Measurements from ENCODE around the gene ZC3H18. TPM values are rescaled to one million over a fixed set of nuclear protein-coding genes. Genes with fewer than 3 reads are reported as not detected.

The ZC3H18 gene
- total and polyA plus RNA-seq, 10 of the 15 experiments (the other 5 are each of a cell fraction or from before 2014, with no cell fraction given): 1.0 to 58.3 (median 22.4) TPM

Other genes starting within 250 kb of the ZC3H18 start
Only the 7 nearest of the 11 such genes appear.
- 0.82 and 1.1 TPM in 2 replicates for gene ZFPM1, start 117.1 kb upstream of the ZC3H18 start, total RNA-seq (2014; rRNA removed)
- 0.23 and 0.36 TPM in 2 replicates for gene ZFPM1, start 117.1 kb upstream of the ZC3H18 start, total RNA-seq (2014; rRNA removed; fragmentation: Illumina TruSeq; extraction: Trizol)
- 4.0 and 5.1 TPM in 2 replicates for gene ZFPM1, start 117.1 kb upstream of the ZC3H18 start, total RNA-seq (2021)
- 0.13 and 0.46 TPM in 2 replicates for gene ZFPM1, start 117.1 kb upstream of the ZC3H18 start, polyA plus RNA-seq (2011; rRNA removed)
- gene ZFPM1, start 117.1 kb upstream of the ZC3H18 start, polyA plus RNA-seq (2014; fragmentation: Illumina TruSeq; extraction: Trizol): 0.24 TPM in 1 of 2 replicates, not detected in the other
- gene ZFPM1, start 117.1 kb upstream of the ZC3H18 start, polyA plus RNA-seq (2014; fragmentation: Nextera tagmentation; extraction: Ambion mirVana): under 1 TPM; 0.02 to 0.03 TPM
- 1.2 and 1.5 TPM in 2 replicates for gene ZFPM1, start 117.1 kb upstream of the ZC3H18 start, polyA plus RNA-seq (2014; rRNA removed)
- gene ZFPM1, start 117.1 kb upstream of the ZC3H18 start, polyA plus RNA-seq (2016; fragmentation: Nextera tagmentation; extraction: Ambion mirVana): under 1 TPM; 0.03 to 0.09 TPM
- gene IL17C, start 68.2 kb downstream of the ZC3H18 start, total RNA-seq (2014; rRNA removed): not detected in 2 replicates
- gene IL17C, start 68.2 kb downstream of the ZC3H18 start, total RNA-seq (2014; rRNA removed; fragmentation: Illumina TruSeq; extraction: Trizol): not detected in 2 replicates
- gene IL17C, start 68.2 kb downstream of the ZC3H18 start, total RNA-seq (2021): not detected in 2 replicates
- gene IL17C, start 68.2 kb downstream of the ZC3H18 start, polyA plus RNA-seq (2011; rRNA removed): not detected in 2 replicates
- not detected in 2 replicates for gene IL17C, start 68.2 kb downstream of the ZC3H18 start, polyA plus RNA-seq (2014; fragmentation: Illumina TruSeq; extraction: Trizol)
- not detected for gene IL17C, start 68.2 kb downstream of the ZC3H18 start, polyA plus RNA-seq (2014; fragmentation: Nextera tagmentation; extraction: Ambion mirVana)
- gene IL17C, start 68.2 kb downstream of the ZC3H18 start, polyA plus RNA-seq (2014; rRNA removed): 0.33 TPM in 1 of 2 replicates, not detected in the other
- gene IL17C, start 68.2 kb downstream of the ZC3H18 start, polyA plus RNA-seq (2016; fragmentation: Nextera tagmentation; extraction: Ambion mirVana): not detected
- gene CYBA, start 80.7 kb downstream of the ZC3H18 start, total RNA-seq (2014; rRNA removed): 531 and 598 TPM in 2 replicates
- gene CYBA, start 80.7 kb downstream of the ZC3H18 start, total RNA-seq (2014; rRNA removed; fragmentation: Illumina TruSeq; extraction: Trizol): 114 and 132 TPM in 2 replicates
- gene CYBA, start 80.7 kb downstream of the ZC3H18 start, total RNA-seq (2021): 373 and 384 TPM in 2 replicates
- 29.3 and 78.7 TPM in 2 replicates for gene CYBA, start 80.7 kb downstream of the ZC3H18 start, polyA plus RNA-seq (2011; rRNA removed)
- gene CYBA, start 80.7 kb downstream of the ZC3H18 start, polyA plus RNA-seq (2014; fragmentation: Illumina TruSeq; extraction: Trizol): 7.9 and 53.2 TPM in 2 replicates
- under 1 TPM; 0.55 to 0.66 TPM for gene CYBA, start 80.7 kb downstream of the ZC3H18 start, polyA plus RNA-seq (2014; fragmentation: Nextera tagmentation; extraction: Ambion mirVana)
- 551 and 668 TPM in 2 replicates for gene CYBA, start 80.7 kb downstream of the ZC3H18 start, polyA plus RNA-seq (2014; rRNA removed)
- 100 to 1,000 TPM; 462 to 477 TPM for gene CYBA, start 80.7 kb downstream of the ZC3H18 start, polyA plus RNA-seq (2016; fragmentation: Nextera tagmentation; extraction: Ambion mirVana)
- gene MVD, start 92.7 kb downstream of the ZC3H18 start, total RNA-seq (2014; rRNA removed): 101 and 104 TPM in 2 replicates
- 45.0 and 50.0 TPM in 2 replicates for gene MVD, start 92.7 kb downstream of the ZC3H18 start, total RNA-seq (2014; rRNA removed; fragmentation: Illumina TruSeq; extraction: Trizol)
- gene MVD, start 92.7 kb downstream of the ZC3H18 start, total RNA-seq (2021): 132 and 147 TPM in 2 replicates
- 15.5 and 41.4 TPM in 2 replicates for gene MVD, start 92.7 kb downstream of the ZC3H18 start, polyA plus RNA-seq (2011; rRNA removed)
- 8.4 and 28.9 TPM in 2 replicates for gene MVD, start 92.7 kb downstream of the ZC3H18 start, polyA plus RNA-seq (2014; fragmentation: Illumina TruSeq; extraction: Trizol)
- 1 to 10 TPM; 5.0 to 6.8 TPM for gene MVD, start 92.7 kb downstream of the ZC3H18 start, polyA plus RNA-seq (2014; fragmentation: Nextera tagmentation; extraction: Ambion mirVana)
- gene MVD, start 92.7 kb downstream of the ZC3H18 start, polyA plus RNA-seq (2014; rRNA removed): 80.1 and 95.9 TPM in 2 replicates
- gene MVD, start 92.7 kb downstream of the ZC3H18 start, polyA plus RNA-seq (2016; fragmentation: Nextera tagmentation; extraction: Ambion mirVana): 10 to 100 TPM; 80.5 to 85.4 TPM
- gene SNAI3, start 116.1 kb downstream of the ZC3H18 start, total RNA-seq (2014; rRNA removed): 4.7 and 6.5 TPM in 2 replicates
- 1.2 and 1.7 TPM in 2 replicates for gene SNAI3, start 116.1 kb downstream of the ZC3H18 start, total RNA-seq (2014; rRNA removed; fragmentation: Illumina TruSeq; extraction: Trizol)
- 5.7 and 7.4 TPM in 2 replicates for gene SNAI3, start 116.1 kb downstream of the ZC3H18 start, total RNA-seq (2021)
- gene SNAI3, start 116.1 kb downstream of the ZC3H18 start, polyA plus RNA-seq (2011; rRNA removed): 0.53 and 1.5 TPM in 2 replicates
- gene SNAI3, start 116.1 kb downstream of the ZC3H18 start, polyA plus RNA-seq (2014; fragmentation: Illumina TruSeq; extraction: Trizol): 0.10 and 1.4 TPM in 2 replicates
- under 1 TPM; 0.21 to 0.26 TPM for gene SNAI3, start 116.1 kb downstream of the ZC3H18 start, polyA plus RNA-seq (2014; fragmentation: Nextera tagmentation; extraction: Ambion mirVana)
- 4.3 and 6.6 TPM in 2 replicates for gene SNAI3, start 116.1 kb downstream of the ZC3H18 start, polyA plus RNA-seq (2014; rRNA removed)
- gene SNAI3, start 116.1 kb downstream of the ZC3H18 start, polyA plus RNA-seq (2016; fragmentation: Nextera tagmentation; extraction: Ambion mirVana): 1 to 10 TPM; 6.2 to 7.1 TPM
- gene RNF166, start 136.0 kb downstream of the ZC3H18 start, total RNA-seq (2014; rRNA removed): 23.3 and 26.4 TPM in 2 replicates
- 5.2 and 6.4 TPM in 2 replicates for gene RNF166, start 136.0 kb downstream of the ZC3H18 start, total RNA-seq (2014; rRNA removed; fragmentation: Illumina TruSeq; extraction: Trizol)
- 24.5 and 29.8 TPM in 2 replicates for gene RNF166, start 136.0 kb downstream of the ZC3H18 start, total RNA-seq (2021)
- gene RNF166, start 136.0 kb downstream of the ZC3H18 start, polyA plus RNA-seq (2011; rRNA removed): 4.8 and 8.3 TPM in 2 replicates
- 1.7 and 5.3 TPM in 2 replicates for gene RNF166, start 136.0 kb downstream of the ZC3H18 start, polyA plus RNA-seq (2014; fragmentation: Illumina TruSeq; extraction: Trizol)
- gene RNF166, start 136.0 kb downstream of the ZC3H18 start, polyA plus RNA-seq (2014; fragmentation: Nextera tagmentation; extraction: Ambion mirVana): 1 to 10 TPM in 1 of 2 experiments, under 1 TPM in 1; 0.48 to 1.3 TPM
- gene RNF166, start 136.0 kb downstream of the ZC3H18 start, polyA plus RNA-seq (2014; rRNA removed): 32.8 and 35.2 TPM in 2 replicates
- gene RNF166, start 136.0 kb downstream of the ZC3H18 start, polyA plus RNA-seq (2016; fragmentation: Nextera tagmentation; extraction: Ambion mirVana): 10 to 100 TPM; 15.8 to 16.5 TPM
- gene CTU2, start 136.1 kb downstream of the ZC3H18 start, total RNA-seq (2014; rRNA removed): 17.8 and 23.3 TPM in 2 replicates
- 11.0 and 12.2 TPM in 2 replicates for gene CTU2, start 136.1 kb downstream of the ZC3H18 start, total RNA-seq (2014; rRNA removed; fragmentation: Illumina TruSeq; extraction: Trizol)
- gene CTU2, start 136.1 kb downstream of the ZC3H18 start, total RNA-seq (2021): 44.5 and 48.5 TPM in 2 replicates
- 6.8 and 13.2 TPM in 2 replicates for gene CTU2, start 136.1 kb downstream of the ZC3H18 start, polyA plus RNA-seq (2011; rRNA removed)
- gene CTU2, start 136.1 kb downstream of the ZC3H18 start, polyA plus RNA-seq (2014; fragmentation: Illumina TruSeq; extraction: Trizol): 1.5 and 5.6 TPM in 2 replicates
- gene CTU2, start 136.1 kb downstream of the ZC3H18 start, polyA plus RNA-seq (2014; fragmentation: Nextera tagmentation; extraction: Ambion mirVana): 1 to 10 TPM in 1 of 2 experiments, under 1 TPM in 1; 0.32 to 4.0 TPM
- 31.2 and 38.9 TPM in 2 replicates for gene CTU2, start 136.1 kb downstream of the ZC3H18 start, polyA plus RNA-seq (2014; rRNA removed)
- gene CTU2, start 136.1 kb downstream of the ZC3H18 start, polyA plus RNA-seq (2016; fragmentation: Nextera tagmentation; extraction: Ambion mirVana): 10 to 100 TPM; 33.2 to 43.4 TPM

Data from GM12878 (cell line).